Activated CD4-positive, alpha-beta T cell treated with anti-CD3 and anti-CD28 coated beads for 24 hours (primary cell): ENCODE results near the gene CDC26.
"Not testable (repeated sequence)": the region's sequence is repeated elsewhere in the genome, so short reads cannot be mapped to it uniquely, and the experiment has no call there.

Experiments used
- DNase-seq, 2 donors: peaks; one replicate each; pipeline ENCODE4 v3.0.0-alpha.2; 2020; ENCODE audit warnings: low read depth in 2 of 2

The CDC26 gene

DNA sequence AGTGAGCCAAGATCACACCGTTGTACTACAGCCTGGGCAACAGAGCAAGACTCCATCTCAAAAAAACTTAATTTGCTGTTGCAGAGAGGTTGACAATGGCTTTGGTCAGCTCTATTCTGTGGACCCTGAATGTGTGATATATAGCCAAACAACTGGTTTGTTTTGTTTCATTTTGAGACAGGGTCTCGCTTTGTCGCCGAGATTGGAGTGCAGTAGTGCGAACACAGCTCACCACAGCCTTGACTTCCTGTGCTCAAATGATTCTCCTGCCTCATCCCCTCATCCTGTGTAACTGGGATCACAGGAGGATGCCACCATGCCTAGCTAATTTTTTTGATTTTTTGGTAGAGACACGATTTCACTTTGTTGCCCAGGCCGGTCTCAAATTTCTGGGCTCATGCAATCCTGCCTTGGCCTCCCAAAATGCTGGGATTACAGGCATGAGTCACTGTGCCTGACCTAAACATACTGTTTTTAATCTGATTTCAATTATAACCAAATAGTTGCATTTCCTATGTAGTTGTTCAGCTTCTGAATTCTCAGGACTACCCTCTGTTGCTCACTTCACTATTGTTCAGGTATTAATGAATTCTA, 18.0 kb upstream of the CDC26 start:
- no peak for DNase-seq

DNA sequence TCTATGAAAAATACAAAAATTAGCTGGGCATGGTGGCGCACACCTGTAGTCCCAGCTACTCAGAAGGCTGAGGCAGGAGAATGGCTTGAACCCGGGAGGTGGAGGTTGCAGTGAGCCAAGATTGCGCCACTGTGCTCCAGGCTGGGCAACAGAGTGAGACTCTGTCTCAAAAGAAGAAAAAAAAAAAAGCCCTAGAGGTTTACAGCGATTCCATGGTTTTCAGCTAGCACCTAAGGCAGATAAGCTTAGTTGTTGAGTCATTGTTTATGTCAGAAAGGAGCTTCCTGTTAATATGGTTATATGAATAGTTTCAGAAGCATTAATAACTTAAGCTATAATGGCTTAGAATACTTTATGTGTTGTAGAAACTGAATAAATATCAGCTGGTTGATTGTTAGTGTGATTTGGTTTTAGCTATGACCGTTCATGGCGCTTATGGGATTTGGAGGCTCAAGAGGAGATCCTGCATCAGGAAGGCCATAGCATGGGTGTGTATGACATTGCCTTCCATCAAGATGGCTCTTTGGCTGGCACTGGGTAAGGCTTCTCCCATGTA, 14.8 kb upstream of the CDC26 start:
- no peak for DNase-seq

DNA sequence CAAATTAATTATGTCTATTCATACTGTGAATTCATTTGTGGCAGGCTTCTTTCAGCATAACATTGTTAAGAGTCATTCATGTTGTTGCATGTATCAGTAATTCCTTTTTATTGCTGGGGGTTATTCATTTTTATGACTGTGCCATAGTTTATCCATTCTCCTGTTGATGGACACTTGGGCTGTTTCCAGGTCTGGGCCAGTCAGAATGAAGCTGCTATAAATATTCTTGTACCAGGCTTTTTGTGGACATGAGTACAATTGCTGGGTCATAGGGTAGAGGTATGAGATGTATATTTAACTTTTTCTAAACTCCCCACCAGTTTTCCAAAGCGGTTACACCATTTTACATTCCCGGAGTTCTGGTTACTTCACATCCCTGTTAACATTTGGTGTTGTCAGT, 13.7 kb upstream of the CDC26 start:
- DNase-seq, result no peak

DNA sequence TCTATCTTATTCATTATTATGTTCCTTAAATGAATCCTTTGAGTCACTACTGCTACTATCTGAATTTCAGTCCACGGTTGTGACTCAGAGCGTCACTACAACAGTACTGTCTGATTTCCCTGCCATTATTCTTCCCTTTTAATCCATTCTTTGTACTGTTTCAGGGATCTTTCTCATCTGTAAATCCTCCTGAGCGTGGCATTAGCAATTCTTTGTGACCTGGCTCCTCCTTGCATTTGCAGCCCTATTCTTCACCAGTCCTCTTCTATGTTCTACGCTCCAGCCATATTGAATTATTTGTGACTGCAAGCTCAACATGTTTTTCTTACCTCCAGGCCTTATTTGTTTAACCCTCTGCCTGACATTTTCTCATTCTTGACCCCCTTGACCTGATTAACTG, 6.0 kb upstream of the CDC26 start:
- DNase-seq, result no peak

DNA sequence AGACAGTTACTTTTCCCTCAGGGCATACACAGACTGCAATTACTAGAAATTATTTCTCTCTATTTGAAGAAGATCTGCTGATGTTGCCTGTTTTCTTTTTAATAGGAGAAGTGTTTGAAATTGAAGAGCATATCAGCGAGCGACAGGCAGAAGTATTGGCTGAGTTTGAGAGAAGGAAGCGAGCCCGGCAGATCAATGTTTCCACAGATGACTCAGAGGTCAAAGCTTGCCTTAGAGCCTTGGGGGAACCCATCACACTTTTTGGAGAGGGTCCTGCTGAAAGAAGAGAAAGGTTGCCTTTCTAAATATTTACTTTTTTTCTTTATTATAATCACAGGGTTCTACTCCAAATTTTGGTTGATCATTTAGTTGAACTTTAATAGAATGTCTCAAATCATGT, 3.5 kb upstream of the CDC26 start:
- DNase-seq, result no peak

DNA sequence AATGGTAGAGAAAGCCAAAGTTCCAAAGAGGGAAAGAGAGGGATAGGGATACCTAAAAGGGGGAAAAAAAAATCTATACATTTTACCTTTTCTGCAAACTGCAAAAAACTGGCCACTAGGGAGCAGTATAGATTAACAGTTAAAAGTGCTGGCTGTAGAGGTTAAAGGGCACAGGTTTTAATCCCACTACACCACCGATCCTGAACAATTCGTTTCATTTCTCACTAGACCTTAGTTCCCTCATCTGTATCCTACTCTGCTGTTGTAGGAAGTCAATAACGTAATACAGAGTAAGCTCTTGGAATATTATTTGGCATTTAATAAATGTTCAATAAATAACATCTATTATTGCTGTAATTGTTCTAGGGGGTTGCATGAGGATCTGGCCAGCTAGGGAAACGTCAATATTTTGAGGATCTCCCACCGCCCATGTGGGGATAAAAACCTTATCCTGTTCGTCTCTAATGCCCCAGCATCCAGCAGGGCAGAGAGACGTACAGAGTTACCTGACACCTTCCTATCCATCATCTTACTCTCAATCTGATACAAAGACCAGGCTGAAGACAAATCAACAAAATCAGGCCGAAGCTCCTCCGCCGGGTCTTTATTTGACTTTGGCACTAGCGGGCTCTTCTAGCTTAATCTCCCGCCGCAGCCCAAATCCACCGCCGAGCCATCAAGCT, 757 bp downstream of the CDC26 start:
- DNase-seq, result peak in 1 of 2 donors; percentile 35

DNA sequence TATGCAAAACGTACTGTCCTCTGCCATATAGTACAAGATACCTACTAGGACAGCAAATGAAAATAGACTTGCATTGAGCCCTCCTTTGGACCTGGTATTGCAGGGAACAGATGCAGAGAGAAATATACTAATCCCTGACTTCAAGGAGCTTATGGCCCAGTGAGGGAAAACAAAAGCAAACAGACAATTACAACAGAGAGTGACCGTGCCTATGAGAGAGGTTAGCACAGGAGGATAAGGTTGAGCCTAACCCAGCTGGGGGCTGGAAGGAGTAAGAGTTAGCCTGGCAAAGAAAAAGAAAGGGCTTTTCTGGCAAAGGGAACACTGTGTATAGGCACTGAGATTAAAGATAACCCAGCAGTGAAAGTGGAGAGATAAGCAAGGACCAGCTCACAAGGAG, 5.5 kb downstream of the CDC26 start:
- no peak for DNase-seq

DNA sequence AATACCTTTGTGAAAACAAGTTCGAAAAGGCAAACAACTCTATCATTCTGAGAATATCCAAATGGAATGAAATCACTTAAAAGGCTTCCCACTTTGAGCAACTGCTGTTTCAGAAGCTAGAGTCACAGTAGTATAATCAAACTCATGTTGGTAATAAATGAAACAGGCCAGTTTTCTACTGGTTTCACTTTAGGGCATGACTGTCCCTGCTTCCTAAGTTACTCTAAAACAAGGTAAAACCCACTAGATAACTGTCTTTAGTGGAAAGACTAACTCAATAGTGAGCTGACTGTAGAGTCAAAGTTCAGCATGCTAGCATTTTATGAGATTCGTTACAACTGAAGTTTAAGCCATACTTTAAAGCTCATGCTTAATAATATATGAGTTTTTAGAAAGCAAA, 6.0 kb downstream of the CDC26 start:
- no peak for DNase-seq

DNA sequence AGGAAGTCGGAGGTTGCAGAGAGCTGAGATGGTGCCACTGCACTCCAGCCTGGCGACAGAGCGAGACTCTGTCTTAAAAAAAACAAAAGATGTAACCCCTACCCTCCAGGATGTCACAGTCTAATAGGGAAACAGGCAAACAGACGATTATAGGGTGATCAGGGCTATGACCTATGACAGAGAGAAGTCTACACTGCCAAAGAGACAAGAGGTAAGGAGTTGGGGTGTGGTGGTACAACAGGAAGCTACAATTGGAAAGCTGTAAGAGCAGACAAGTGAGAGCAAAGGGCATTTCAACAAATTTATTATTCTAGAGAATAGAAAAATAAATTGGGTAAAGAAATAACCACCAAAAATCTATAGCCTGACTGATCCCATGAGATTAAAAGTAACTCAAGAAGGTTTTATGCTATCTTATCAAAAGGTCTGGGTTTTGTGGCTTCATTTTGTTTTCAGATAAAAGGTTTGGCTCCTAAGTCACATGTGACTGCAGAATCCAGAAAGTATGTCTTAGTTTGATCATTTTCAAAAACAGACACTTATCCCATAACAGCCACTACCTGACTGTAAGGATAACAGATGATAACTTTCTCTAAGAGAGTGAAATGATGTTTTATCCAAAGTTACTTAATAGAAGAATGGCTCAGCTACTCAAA, 7.3 kb downstream of the CDC26 start:
- no peak for DNase-seq

DNA sequence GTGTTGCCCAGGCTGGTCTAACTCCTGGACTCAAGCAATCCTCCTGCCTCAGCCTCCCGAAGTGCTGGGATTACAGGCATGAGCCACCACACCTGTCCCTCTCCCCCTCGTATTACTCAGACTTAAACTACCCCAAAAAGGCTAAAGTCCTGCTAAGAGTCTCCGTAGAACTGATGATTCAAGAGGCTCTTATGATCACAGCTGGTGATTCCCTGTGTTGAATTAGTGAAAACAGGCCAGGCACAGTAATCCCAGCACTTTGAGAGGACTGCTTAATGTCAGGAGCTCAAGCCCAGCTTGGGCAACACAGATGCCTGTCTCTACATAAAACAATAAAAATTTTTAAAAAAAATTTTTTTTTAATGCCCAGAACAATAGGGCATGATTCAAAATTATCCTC, 9.2 kb downstream of the CDC26 start:
- DNase-seq, result no peak

DNA sequence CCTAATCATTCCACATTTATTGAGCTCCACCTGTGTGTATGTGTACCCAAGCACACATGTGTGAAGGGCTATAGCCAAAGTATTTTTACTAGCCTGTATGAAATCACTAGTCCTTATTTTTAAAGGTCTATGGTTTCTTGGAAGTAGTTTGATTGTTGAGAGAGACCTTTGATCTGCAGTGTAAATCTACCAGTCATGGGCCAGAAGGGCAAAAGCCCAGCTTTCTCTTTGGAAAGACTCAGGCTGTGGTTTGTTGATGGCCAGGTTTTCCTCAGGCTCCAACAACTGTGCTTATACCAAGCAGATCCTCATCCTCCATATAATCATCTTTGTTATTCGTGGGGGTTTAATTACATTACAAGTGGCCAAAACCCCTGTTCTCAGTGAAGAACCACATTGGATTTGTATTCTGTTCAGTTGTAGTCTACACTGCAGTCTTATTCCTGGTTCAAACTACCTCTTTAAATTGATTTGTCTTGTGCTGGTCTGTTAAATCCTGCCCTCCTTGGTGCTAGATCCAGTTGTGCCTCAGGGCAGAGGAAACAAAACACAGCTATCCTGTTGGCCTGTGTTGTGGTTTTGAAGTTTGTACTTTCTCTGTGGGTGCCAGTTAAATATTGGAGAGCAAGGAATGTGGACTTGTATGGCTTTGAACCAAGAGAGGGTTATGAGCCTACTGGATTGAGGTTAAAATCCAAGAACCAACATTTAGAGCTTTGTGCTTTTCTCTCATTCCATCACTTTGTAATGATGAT, 13.3 kb downstream of the CDC26 start:
- no peak for DNase-seq

DNA sequence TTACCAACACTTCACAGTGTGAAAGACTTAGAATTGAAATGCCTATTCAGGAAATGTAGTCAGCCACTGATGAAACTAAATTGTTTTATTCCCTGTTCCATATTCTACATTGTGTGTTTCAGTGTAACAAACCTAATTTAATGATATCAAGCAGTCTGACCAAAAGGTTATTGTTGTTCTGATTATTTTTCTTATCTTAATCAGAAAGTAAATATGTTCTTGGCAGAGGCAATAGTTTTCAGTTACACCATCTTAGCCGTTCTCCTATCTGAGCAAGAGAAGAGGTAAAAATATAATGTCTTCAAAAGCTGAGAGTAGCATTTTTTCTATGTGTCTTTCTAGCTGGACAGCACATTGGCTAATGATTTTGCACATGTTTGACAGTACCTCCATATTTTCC, 17.1 kb downstream of the CDC26 start:
- DNase-seq, result no peak

DNA sequence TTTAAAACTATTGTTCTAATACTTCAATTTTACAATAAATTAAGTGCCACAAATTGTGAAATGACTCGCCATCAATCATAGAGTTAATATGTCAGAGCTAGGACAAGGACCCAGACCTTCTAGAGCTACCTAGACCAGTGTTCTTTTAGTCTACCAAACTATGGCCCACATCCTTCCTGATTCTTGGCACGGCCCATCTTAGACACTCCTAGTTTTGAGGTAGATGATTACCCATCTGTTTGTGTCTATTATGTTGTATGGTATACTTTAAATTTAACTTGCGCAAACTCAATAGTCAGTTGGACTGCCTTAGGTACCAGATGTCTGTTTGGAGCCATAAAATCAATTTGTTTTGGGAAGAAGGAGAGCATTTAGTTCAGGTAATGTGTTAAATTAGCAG, 17.5 kb downstream of the CDC26 start:
- no peak for DNase-seq

DNA sequence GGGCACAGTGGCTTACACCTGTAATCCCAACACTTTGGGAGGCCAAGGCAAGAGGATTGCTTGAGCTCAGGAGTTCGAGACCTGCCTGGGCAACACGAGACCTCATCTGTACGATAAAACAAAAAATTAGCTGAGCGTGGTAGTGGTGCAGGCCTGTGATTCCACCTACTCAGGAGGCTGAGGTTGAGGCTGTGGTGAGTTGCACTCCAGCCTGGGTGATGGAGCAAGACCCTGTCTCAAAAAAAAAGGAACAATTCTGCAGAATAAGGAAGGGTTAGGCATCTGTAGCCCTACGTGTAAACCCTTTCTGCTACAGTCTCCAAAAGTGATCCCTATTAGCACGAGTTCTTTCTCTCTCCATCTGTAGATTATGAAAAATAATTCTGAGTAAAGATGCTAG, 19.9 kb downstream of the CDC26 start:
- DNase-seq, result no peak

DNA sequence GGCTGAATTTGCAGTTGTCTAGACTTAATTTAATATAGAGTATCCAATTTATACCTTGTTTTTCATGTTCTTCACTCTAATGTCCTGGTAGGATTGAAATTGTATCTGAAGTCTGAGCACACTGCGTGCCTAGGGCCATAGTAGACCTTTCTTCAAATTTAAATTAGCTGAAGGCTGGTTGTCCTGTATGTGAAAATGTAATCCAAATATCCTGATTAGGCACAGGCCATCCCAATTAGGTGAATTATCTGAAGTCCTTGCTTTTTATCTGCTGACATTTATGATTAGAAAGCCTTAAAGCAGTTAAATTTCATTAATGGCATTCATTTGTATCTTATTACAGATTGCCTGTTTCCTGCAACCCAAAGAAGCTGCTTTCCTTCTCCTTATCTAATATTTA, 20.4 kb downstream of the CDC26 start:
- DNase-seq, result no peak

DNA sequence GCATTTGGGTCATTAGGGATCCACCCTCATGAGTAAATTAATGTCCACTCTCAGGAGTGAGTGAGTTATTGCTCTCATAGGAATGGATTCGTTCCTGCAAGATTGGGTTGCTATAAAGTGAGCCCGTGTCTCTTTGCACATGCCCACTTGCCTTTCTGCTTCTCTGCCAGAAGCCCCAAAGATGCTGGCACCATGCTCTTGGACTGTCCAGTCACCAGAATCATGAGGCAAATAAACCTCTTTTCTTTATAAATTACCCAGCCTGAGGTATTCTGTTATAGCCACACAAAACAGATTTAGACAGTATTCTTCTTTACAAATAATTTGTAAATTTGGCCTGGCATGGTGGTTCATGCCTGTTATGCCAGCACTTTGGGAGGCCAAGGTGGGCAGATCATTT, 24.6 kb downstream of the CDC26 start:
- DNase-seq, result no peak

DNA sequence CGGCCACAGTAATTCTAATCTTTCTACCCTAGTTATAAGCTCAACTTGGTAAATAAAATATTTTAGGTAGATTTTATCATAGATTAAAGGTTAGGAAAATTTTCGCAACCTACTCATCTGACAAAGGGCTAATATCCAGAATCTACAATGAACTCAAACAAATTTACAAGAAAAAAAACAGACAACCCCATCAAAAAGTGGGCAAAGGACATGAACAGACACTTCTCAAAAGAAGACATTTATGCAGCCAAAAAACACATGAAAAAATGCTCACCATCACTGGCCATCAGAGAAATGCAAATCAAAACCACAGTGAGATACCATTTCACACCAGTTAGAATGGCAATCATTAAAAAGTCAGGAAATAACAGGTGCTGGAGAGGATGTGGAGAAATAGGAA, 25.7 kb downstream of the CDC26 start:
- not testable (repeated sequence) for DNase-seq

DNA sequence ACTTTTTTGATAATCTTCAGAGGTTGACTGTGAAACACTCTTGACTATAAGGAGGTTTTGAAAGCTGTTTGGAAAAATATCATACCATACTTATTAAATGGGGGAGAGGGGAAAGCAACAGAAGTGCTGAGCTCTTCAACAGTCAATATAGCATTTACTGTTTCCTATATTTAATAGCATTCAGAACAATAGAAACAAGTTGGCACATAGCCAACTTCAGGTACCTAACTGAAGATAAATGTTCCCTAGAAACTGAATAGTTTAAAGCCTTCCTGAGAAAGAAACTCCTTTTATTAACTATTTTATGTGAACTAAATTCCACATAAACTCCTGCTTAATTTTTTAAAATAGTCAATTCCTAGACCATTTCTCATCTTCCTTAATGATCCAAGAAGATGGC, 27.7 kb downstream of the CDC26 start:
- no peak for DNase-seq

DNA sequence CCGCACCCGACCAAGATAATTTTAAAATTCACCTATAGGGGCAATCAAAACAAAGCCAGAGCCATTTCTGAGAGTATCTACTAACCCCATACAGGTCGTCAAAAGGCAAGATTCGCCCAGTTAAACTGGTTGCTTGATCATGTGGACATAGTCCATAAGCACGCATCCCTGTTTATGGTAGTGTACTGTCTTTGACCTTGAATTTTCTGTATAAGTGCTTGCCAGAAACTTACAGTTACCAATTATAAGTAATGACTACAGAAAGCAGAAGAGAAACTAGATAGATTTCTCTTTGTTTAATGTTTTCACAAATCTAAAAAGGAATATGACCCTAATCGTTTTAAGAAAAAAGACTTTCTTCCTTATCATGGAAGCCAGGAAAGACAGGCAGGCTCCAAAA, 28.4 kb downstream of the CDC26 start:
- DNase-seq, result no peak

DNA sequence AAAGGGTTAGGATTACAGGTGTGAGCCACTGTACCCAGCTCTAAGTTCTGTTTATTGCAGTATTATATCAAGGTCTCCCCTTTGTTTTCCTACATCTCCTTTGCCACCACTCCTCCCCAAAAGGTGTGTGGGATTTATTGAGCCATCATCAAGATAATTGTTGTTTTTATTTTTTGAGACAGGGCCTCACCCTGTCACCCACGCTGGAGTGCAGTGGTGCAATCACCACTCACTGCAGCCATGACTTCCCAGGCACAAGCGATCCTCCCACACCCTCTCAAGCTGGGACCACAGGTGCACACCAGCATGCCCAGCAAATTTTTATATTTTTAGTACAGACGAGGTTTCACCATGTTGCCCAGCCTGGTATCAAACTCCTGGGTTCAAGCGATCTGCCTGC, 29.5 kb downstream of the CDC26 start:
- DNase-seq, result no peak

DNA sequence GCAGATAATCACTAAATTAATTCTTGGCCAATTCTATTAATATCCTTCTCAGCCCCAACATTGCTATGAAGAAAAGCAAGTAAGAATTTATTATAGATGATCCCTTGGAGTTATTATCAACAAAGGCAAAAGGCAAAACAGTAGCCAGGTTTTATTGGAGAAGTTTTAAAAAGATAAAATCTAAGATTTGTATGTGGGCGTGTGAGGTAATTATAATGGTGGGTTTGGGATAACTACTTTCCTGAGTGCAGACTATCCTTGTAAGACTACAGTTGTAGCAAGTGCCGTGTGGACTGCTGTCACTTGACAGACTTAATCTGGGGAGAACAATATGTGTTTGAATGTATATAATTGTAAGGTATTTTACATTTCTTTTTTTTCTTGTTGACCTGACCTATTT, 30.8 kb downstream of the CDC26 start:
- no peak for DNase-seq

DNA sequence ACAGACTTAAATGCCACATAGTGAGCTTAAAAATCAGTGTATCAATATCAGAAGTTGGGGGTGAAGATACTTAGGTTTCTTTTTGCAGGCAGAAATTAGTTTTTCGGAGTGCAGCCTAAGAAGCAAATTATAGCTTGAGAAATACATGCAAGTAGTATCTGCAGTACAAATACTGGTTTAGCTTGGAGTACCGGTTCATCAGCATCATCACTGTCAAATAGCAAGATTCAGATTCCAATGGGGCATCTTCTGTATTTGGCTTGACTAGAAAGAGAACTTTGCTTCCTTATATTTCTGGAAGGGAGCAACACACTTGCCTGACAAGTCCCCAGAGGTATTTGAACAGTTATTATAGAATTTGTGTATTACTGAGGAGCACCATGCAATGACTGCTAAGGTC, 34.2 kb downstream of the CDC26 start:
- DNase-seq, result no peak

DNA sequence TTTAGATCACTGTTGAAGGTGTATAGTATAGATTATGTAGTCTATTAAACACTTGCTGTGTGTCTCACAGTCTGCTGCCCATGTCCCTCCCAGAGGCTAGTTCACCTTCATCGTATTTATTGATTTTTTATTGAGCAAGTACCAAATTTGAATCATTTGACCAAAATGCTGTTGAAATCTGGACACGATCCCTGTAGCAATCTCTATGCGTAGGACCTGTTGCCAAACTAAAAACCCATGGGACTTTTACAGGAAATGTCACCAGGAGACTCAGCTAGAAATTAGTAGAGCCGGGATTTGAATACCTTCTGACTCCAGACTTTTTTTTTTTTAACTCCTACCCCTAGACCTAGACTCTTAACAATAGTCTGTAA, 36.5 kb downstream of the CDC26 start:
- DNase-seq, result no peak
